ENCODE measurements around the gene TMEM132C.
"Not testable (repeated sequence)": the region's sequence is repeated elsewhere in the genome, so short reads cannot be mapped to it uniquely, and the experiment has no call there.

Gene TMEM132C

DNA sequence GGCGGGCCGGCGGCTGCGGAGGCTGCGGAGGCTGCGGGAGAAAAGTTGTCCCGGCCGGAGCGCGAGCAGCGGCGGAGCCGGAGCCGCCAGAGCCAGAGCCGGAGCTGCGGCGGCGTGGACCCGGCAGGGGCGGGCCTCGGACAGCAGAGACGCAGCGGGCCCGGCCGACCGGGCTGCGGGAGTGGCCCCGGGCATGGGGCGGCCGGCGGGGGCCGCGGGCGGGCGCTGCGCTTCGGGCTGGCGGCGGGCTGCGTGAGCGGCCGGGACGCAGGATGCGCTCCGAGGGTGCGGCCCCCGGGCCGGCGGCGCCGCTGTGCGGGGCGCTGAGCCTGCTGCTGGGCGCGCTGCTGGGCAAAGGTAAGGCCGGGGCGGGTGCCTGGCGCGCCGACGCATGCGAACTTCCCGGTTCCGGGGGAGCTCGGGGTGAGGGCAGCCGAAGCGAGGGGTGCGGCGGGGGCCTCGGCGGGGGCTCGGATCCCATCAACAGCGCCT, at the start of gene TMEM132C:
Gene TMEM132C, plus strand, starts transcription at position 40 of the 492 bp plus-strand sequence. Its CDS starts 233 bp downstream, at position 273.
- no peak for DNase-seq

DNA sequence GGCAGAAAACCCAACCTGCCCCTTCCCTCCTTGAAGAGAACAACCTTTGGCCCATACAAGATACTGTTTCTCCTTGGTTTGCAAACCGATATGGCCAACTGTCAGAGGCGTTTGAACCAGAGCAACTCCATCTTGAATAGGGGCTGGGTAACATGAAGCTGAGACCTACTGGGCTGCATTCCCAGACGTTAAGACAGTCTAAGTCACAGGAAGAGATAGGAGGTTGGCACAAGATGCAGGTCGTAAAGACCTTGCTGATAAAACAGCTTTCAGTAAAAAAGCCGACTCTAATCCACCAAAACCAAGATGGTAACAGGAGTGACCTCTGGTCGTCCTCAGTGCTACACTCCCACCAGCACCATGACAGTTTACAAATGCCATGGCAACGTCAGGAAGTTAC, 42.7 kb upstream of the TMEM132C start:
- DNase-seq: no peak

DNA sequence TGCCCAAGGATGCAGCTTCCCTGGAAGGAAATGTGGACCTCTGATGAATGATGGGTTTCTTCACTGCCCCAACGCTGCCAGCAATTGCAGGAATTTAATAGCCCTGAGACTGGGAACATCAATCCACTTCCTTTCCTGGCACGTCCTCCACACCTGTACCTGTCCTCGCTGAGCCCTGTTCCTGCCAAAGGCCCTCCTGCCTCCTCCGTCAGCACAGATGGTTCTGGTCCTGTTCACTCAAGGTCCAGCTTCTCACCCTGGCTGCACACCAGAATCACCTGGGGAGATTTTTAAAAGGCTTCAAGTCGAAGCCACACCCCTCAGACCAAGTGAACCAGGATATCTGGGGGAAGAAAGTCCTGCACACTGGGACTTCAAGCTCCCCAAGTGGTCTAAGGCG, 38.4 kb upstream of the TMEM132C start:
- DNase-seq: no peak

DNA sequence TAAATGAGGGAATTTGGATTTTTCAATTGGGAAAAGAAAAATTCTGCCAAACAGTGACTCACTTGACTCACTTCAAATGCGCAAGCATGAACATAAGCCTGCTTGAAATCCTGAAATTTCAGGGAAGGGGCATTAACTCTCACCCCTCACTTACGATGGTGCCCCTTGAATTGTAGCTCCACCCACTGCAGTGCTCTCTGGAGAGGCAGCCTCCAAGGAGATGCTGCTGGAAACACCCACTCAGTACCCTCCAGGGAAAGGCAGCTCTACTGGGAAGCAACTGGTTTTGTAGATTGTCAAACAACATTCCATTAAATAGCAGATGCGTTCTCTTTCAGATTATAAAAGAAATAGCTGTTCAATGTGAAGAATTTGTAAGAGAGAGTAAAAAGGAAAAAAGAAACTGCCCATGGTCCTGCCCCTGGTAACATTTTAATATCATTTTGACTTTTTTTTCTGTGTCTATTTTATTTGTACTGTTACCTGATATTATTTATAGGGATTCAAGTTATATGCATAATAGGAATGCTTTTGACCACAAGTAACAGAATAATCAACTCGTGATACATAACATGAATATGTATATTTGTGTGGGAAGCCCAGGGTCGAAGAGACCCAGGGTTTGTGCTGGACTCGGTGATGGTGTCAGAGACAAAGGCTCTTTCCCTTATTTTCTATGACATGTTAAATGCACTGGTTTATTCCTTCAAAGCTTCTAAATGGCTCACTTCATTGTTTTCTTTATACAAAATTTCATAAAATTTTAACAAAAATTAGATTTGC, 31.1 kb upstream of the TMEM132C start:
- no peak for DNase-seq

DNA sequence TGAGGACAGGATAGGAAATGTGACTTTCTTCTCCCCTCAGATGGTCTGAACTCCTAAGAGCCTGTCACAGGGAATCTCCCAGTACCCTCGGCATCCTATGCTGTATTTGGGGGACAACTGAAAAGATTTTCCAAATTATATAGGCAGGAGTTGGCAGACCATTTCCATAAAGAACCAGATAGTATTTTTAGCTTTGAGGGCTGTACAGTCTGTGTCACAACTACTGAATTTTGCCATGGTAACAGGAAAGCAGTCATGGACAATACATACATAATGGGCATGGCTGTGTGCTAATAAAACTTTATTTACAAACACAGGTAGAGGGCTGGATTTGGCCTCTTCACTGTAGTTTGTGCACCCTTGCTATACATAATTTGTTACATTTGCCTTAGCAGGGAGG, 30.4 kb upstream of the TMEM132C start:
- no peak for DNase-seq

DNA sequence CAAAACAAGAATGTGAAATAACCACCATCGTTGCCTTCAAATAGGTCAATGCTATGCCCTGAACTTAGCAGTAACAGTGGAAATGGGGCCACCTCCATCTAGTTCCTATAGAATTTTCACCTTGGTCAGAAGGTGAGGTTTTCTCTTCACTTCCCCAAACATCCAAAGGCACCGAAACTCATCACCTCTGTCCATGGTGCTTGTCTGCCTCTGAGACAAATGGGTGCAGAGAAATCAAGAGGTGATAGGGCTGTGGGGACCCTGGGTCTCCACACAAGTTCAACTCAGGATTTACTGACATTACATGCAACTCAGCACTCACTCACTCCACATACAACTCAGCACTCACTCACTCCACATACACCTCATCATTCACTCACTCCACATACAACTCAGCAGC, 26.2 kb upstream of the TMEM132C start:
- DNase-seq: no peak

DNA sequence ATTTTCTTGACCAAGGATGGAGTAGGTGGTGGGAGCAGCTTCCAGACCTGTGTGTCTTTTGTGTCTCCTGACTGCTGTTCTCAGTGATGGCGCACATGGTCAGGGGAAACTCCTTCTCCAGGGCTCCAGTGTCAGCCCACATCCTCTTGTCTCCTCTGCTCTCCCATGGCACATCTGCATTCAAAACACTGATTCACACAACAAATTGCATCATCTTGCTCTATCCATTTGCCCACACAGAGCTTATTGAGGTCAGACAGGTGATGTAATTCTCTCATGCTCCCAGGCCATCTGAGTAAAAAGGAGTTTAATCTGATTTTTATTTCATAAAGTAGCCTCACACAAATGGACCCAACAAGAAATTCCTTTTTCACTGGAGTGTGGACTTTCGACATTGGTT, 21.8 kb upstream of the TMEM132C start:
- DNase-seq: no peak

DNA sequence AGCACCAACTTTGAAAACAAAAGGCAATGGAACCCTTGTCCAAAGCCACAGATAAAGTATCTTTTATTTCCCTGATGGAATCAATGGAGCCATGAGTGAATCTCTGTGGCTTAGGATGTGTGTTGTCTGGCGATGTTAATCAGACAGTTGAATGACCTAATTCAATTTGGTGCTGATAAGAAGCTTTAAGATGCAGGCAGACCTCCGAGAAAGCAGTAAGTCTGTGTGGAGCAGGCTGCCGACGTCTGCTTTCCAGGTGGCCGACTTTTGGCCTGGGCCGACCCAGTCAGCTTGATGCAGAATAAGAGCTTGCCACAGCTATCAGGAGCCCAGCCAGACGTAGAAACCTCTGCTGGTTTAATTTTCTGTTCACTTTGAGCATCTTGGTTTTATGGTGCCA, 21.1 kb upstream of the TMEM132C start:
- DNase-seq: no peak

DNA sequence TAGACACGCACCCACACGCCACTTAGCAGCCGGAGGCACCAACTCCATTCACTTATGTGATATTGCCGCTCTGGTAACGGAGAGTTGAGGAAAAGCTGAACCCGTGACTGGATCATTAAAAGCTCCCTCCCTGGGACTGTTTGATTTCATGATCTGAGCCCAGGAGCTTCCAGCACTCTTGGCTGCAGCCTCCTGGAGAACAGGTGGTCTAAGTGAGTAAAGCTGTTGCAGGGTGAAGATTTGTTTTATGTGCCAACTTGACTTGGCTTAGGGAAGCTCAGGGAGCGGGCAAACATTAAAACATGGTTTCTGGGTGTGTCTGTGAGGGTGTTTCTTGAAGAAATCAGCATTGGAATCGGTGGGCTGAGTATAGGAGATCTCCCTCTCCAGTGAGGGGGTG, 16.9 kb upstream of the TMEM132C start:
- DNase-seq: no peak

DNA sequence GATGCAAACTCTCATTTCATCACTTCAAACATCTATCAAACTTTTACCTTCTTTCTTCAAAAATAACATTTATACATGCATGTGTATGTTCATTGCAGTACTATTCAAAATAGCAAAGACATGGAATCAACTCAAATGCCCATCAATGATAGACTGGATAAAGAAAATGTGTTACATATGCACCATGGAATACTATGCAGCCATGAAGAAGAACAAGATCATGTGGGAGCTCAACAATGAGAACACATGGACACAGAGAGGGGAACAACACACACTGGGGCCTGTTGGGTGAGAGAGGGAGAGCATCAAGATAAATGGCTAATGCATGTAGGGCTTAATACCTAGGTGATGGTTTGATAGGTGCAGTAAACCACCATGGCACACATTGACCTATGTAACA, 13.1 kb upstream of the TMEM132C start:
- not testable (repeated sequence) for DNase-seq

DNA sequence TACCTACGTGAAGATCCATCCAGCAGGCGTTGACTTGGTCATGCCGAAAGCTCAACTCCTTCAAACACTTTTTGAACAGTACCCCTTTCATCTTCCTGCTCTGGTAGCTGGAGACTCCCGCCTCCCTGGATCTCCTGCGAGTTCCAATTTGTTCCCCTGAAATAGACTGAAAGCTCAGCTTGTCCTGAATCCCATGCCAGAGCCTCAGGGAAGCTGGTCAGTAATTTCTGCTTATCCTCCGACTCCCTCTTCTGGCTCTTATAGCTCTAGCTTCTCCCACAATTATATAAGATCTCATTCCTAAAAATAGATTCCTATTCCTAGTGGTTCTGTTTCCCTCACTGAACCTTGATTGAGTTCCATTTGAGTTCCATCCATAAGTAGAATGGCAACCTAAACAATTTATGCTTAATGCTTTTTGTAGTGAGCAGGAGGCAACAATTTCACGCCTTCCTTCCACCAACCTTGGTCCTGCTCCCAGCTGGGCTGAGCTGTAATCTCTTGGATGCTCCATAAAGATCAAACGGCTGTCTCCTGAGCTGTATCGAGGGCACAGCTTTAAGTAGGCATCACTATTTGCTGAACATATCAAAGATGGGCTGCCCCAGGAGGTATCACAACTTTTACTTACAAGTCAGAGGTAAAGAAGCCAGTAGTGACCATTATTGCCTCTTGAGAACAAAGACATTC, 8.0 kb upstream of the TMEM132C start:
- no peak for DNase-seq

DNA sequence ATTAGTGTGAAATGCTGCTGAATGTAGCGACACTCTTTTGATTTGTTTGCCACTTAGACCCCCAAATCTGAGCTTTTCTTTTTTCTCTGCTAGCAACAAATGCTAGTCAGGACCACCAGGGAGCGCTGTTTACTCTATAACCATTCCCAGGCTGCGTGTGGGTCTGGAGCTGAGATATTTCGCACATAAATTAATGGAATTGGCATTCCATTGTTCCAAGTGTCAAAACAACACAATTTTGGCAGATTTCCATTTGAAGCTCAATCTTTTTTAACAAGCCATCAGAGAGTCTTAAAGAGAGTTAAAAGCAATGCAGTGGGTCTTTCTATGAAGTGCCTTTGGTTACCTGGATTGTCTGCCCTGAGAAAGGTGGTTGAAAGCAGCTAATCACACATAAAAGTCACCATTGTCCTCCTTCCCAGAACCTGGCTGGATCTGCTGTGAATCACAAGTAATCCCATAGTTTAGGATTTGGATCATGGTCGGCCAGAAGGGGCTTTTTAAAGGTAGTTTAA, 7.4 kb upstream of the TMEM132C start:
- DNase-seq: peak; percentile 14

DNA sequence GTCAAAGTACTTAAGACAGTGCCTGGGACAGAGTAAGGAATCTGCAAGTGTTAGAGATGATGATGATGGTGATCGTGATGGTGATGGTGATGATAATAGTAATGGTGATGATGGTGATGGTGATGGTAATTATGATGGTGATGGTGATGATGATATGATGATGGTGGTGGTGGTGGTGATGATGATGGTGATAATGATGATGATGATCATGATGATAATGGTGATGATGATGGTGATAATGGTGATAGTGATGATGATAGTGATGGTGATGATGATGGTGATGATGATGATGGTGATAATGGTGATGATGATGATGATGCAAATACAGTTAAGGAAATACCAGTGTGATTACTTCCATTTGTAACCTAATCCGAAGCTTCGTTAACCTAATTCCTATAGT, 5.2 kb upstream of the TMEM132C start:
- DNase-seq: no peak

DNA sequence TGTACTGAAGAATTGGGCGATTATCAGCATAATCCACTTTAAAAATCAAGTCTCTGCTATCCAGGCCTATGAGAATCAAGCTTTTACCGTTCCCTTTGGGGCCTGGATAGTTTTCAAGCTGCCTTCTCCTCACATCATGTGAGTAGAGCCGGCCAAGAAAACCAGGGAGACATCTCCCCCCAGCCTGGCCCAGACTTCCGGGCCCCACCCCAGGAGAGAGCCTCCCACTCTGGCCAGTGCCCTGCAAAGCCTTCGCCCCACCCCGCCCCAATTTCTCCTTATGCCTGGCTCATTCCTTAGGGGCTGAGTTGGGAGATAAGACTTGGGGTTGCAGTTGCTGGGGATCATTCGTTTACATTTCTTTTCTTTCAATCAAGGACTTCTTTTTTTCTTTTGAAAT, 1.4 kb upstream of the TMEM132C start:
- no peak for DNase-seq

DNA sequence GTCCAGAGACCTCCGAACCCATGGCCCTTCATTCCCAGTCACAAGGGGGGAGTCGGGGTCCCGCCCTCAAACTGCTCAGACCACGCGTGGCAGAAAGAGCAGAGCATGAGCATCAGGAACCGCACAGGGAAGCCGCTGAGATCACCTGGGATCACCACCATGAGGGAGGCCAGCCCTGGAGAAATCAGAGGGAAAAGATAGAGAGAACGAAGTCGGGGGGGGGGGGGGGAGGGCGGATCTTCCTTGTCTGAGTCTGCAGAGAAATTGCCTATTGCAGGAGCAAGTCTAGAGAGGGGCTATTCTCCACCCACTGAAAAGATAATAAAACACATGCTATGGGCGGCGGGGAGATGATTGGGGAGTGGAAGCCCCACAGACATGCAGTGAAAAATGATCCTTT, 884 bp upstream of the TMEM132C start:
- DNase-seq: no peak

DNA sequence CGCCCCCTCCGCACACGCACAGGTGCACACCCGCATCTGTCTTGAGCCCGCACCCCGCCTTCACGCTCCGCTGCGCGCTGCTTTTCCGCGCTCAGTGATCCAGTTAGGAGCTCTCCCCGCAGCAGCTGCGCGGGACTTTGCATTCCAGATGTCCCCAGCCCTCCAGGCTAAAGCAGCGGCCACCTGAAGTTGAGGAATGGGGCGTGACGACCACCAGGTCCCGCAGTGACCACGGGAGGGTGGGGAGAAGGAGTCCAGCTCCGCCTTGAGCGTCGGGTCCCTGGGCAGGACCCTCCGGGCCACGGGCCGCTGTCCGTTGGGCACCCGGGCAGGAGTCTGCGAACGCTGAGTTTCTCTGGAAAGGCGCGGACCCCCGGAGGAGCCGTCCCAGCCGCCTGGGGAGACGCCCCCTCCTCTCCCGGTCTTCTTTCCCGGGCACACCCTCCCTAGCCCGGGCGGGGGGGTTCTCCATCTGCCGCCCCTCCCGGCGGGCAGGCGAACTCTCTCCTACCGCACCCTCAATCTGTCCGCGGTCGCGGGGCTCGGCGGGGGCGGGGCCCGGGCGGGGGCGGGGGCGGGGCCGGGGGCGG, 334 bp upstream of the TMEM132C start:
- DNase-seq: no peak

DNA sequence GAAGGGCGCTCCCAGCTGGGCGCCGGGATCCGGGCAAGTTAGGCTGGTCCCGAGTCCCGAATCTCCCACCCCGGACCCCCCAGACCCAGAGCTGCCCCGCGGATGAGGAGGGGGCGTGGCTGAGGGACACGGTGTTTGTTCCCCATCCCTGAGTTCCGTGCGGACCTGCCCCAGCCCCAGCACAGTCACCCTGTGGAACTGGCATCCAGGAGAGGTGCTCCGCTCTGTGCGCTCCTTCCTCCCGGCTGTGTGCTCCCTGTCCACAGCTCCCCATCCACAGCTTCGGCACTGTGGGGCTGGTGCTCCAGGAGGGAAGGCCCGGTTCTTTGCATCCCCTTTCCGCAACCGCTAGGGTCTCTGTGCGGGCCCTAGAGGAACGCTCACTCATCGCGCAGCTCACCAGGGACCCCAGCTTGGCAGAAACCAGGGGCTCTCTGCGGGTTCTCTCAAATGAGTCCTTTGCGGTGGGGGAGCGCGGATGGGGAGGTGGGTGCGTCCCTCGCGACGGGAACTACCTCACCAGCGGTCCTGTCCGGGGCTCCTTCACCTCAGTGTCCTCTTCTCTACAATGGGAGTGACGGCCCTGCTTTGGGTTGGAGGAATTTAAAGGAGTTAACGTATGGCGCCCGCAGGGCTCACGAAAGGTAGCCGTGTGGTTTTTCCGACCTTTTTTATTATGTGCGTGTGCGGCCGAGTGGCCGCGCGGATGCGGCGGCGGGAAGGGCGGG, 845 bp downstream of the TMEM132C start:
- no peak for DNase-seq

DNA sequence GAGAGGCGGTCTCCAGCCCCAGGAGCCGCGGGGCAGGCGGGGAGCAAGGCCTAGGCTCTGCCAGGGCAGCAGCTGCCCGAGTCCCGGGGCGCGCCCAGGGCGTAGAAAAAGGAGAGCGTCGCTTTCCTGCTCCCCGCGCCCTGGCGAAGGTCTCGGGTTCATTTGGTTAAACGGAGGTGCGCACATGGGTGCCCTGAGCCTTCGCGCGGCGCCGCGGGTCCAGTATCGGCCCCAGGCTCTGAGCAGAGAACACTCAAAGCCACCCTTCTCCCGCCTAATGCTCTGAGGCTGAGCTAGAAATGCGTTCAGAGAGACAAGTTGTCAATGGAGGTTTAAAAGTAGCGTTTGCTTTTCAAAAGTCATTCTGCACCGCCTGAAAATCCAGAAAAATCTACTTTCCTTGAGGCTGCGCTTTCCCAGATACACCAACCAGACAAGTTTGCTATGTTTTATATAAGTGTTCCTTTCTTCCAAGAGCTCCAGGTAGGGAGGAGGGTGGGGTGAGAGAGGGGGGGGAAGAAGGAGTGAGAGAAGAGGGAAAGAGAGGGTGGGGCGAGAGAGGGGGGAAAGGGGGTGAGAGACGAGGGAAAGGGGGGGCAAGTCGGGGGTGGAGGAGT, 1.5 kb downstream of the TMEM132C start:
- no peak for DNase-seq

DNA sequence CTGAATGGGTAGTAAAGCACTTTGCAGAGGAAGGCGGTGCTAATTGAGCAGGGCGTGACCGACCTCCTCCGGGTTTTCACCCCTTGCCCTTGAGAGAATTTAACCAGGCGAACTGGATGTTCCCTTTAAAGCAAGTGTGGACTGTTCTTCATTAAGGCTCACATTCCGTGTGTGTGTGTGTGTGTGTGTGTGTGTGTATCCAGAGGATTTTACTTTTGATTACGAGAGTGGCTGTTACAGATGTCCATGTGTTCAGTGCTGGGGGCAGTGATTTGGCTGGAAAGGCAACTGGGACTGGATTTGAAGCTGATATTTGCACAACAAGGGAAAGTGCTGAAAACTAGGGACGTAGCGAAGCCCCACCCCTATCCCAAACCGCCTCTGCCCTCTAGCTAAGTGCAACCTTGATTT, 2.2 kb downstream of the TMEM132C start:
- no peak for DNase-seq

DNA sequence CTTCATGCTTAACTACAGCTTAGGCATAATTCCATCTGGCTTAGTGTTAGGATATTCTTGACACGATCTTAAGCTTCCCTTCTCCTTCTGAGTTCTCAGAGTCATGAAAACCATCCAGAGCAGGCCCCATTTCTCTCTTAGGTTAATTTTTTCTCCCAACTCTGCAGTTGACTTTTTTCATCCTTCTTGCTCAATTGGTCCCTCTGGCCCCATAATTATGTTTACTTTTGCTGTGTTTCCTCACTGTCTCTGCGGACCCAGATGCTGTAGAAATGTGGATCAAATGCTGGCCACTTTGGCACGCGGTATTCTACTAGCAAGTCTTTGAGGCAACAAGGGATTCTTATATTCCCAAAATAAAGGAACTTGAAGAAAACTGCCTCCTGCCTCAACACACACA, 9.5 kb downstream of the TMEM132C start:
- no peak for DNase-seq

DNA sequence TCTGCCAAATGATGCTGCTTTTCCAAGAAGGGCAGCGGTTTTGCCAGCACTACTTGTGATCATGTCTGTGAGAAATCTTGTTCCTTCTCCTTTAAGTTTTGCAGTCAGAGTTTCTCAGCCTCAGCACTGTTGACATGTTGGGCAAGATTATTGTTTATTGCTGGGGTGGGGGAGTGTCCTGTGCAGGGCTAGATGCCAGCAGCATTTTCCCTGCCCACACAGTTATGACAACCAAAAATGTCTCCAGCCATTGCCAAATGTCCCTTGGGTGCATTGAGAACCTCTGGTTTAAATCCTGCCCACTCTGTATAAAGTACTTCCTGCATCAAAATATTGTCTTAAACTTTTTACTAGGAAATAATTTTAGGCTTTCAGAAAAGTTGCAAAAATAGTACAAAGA, 20.0 kb downstream of the TMEM132C start:
- DNase-seq: no peak

DNA sequence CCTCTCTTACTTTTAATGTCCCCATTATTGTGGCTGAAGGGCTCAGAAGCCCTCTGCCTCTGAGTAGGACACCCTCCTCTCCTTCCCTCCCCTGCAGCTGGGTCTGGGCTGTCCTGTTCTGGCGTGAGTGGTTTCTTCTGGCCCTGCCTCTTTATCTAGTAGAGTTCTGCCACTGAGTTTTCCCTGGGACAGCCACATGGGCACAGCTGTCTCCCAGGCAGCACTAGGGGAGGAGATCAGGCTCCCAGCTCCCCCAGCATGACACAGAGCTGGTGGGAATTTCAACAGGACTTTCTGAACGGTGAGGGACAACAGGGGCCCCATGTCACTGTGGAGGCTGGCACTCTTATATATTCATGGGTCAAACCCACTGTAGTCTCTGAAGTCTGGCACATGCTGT, 21.4 kb downstream of the TMEM132C start:
- no peak for DNase-seq

DNA sequence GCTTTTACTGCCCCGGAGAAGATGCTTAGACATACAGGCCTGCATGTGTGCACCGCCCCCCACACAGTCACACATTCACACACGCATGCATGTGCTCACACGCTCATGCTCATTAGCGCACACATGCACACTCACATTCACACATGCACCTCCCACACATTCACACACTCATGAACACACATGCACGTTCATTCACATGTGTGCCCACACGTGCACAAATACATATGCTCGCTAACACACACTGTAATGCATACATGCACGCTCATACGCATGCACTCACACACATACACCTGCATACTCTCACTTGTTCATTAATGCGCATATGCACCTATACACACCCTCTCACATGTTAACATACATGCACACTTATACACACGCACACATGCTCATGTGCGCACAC, 21.9 kb downstream of the TMEM132C start:
- DNase-seq: no peak

Measured in fibroblast of skin of right quadriceps (primary cell).